Posterior cingulate gyrus (tissue), 11 donors: ENCODE results near the gene RHD.
"Not testable (repeated sequence)": the region's sequence is repeated elsewhere in the genome, so short reads cannot be mapped to it uniquely, and the experiment has no call there.

Experiments used
- DNase-seq, 10 donors: peaks; one replicate each; pipeline versions ENCODE4 v3.0.0 to v3.0.0-alpha.2; 2020 to 2021; ENCODE audit warnings: mixed read lengths in 3 of 10
- intact Hi-C: fragments of 100-400 bp; cut with DNase I; formaldehyde crosslinking; loops from one replicate; pipeline ENCODE4 v1.15.1; 2023

Gene RHD

GRCh38 chr1:25294889-25295826, 22.8 kb downstream of the RHD start:
- DNase-seq, result not testable (repeated sequence)
- intact Hi-C loops, result loop anchor here (10.0 kb wide), 1 partner anchor 50 kb away; the partner anchor contains the start of gene RSRP1

DNA sequence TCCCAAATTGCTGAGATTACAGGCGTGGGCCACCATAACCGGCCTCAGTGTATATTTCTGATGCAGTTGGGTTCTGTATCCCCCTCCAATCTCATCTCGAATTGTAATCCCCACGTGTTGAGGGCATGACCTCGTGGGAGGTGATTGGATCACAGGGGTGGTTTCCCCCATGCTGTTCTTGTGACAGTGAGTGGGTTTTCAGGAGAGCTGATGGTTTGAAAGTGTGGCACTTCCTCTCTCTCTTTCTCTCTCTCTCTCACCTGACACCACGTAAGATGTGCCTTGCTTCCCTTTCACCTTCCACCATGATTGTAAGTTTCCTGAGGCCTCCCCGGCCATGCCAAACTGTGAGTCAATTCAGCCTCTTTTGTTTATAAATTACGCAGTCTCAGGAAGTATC, 24.2 kb downstream of the RHD start:
- intact Hi-C loops, result loop anchor here (10.0 kb wide), 1 partner anchor 52 kb away; the partner anchor contains the start of gene RSRP1

GRCh38 chr1:25300729-25301128, 28.4 kb downstream of the RHD start:
- DNase-seq, intact Hi-C loops: not testable (repeated sequence)

More for the DNA sequence above, 24.2 kb downstream of the RHD start:
- not testable (repeated sequence) for DNase-seq

- intact Hi-C loops, DNase-seq: not testable (repeated sequence)
These were observed 30.0 kb downstream of the RHD start for GRCh38 chr1:25302330-25302729.

DNA sequence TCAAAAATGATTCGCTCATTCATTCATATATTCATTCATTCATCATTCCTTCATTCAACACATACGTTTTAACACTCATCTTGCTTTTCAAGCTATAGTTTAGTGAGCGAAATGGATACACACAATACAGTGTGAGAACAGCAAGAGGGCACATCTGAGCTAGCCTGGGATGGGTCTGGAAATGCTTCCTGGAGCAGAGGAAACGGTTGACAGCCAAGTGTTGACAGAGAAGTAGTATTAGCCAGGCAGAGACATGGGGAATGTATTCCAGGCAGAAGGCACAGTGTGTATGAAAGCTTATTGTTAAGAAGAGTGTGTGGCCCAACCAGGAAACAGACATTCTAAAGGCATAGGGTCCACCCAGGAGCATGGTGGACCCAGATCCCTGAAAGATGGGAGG, 32.6 kb downstream of the RHD start:
- intact Hi-C loops, result not testable (repeated sequence)

GRCh38 chr1:25308168-25308567, 35.9 kb downstream of the RHD start:
- intact Hi-C loops, DNase-seq: not testable (repeated sequence)

More for the DNA sequence above, 32.6 kb downstream of the RHD start:
- not testable (repeated sequence) for DNase-seq

- intact Hi-C loops, DNase-seq: not testable (repeated sequence)
These were observed 36.8 kb downstream of the RHD start for GRCh38 chr1:25309085-25309484.

- intact Hi-C loops, DNase-seq: not testable (repeated sequence)
These were observed 37.2 kb downstream of the RHD start for GRCh38 chr1:25309486-25309885.

GRCh38 chr1:25312806-25313470, 40.6 kb downstream of the RHD start:
- intact Hi-C loops, result not testable (repeated sequence)

GRCh38 chr1:25320314-25320938, 48.1 kb downstream of the RHD start:
- peak in 1 of 10 donors; percentile 30 for DNase-seq
- intact Hi-C loops, result not testable (repeated sequence)

More at GRCh38 chr1:25312806-25313470, 40.6 kb downstream of the RHD start:
- not testable (repeated sequence) for DNase-seq

DNA sequence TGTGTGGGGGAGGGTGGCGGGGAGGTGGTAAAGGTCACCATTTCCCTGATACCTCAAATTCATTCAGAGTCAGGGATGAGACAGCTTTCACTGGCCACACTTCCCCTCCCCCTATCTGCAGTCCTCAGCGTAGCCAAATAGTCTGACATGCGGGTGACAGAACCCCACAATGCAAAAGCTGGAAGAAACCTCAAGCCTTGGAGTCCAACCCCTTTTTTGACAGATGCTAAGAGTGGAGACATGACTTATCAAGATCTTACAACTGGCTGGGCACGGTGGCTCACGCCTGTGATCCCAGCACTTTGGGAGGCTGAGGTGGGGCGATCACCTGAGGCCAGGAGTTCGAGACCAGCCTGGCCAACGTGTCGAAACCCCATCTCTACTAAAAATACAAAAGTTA, 49.8 kb downstream of the RHD start:
- intact Hi-C loops, DNase-seq: not testable (repeated sequence)

GRCh38 chr1:25324407-25324806, 52.1 kb downstream of the RHD start:
- intact Hi-C loops, DNase-seq: not testable (repeated sequence)

DNA sequence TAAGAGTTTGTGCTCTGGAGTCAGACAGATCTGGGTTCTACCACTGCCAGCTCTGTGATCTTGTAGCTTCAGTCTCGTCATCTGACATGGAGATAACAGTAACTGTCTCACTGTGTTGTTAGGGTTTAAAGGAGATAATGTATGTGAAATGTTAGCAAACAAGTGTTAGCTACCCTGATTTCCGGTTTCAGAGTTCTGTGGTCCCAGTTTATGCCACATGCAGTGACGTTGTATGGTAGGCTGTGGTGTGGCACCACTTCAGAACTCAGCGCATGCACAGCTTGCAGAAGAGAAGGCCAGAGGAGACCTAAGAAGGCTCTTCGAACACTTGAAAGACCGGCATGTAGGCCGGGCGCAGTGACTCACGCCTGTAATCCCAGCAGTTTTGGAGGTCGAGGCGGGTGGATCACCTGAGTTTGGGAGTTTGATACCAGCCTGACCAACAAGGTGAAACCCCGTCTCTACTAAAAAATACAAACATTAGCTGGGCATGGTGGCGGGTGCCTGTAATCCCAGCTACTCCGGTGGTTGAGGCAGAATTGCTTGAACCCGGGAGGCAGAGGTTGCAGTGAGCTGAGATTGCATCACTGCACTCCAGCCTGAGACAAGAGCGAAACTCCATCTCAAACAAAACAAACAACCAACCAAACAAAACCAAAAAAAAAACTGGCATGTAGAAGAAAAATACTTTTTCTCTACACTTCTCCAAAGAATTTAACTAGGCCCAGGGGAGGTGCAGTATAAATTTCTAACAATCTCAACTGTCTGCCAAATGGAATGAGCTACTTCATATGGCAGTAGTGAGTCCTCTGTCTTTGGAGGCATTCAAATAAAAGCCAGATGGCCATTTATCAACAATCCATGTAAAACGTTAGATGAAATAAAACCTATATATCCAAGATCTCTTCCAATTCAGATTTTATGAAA, 55.8 kb downstream of the RHD start:
- DNase-seq, intact Hi-C loops: not testable (repeated sequence)

GRCh38 chr1:25328791-25329185, 56.5 kb downstream of the RHD start:
- intact Hi-C loops, DNase-seq: not testable (repeated sequence)

DNA sequence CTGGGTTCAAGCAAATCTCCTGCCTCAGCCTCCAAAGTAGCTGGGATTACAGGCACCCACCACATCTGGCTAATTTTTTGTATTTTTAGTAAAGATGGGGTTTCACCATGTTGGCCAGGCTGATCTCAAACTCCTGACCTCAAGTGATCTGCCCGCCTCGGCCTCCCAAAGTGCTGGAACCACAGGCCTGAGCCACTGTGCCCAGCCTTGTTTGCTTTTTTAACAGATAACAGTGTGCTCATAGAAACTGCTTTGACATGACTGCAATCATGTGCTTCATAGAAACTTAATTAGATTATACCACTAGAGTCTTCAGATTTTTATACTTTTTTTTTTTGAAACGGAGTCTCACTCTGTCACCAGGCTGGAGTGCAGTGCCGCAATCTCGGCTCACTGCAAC, 57.0 kb downstream of the RHD start:
- intact Hi-C loops, DNase-seq: not testable (repeated sequence)

DNA sequence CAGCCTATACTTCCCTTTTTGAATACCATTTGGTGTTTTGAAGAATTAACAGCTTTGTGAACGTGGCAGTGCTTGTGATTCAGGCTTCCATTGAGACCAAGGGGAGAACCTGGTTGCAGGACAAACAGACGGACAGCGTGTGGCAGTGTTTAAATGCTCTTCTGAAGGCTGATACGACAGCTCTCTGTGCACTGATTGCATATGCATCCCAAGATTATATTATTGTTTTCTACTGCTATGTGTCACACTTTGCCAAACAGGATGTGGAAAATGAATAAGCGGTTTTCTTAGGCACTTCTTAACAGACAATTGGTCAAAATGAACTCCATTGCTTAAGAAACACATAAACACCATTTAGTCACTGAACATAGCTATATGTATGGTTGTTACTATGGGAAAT, 57.6 kb downstream of the RHD start:
- intact Hi-C loops, DNase-seq: not testable (repeated sequence)

- peak; percentile 40 to 93 (median 60) for DNase-seq
- intact Hi-C loops, result not testable (repeated sequence)
These were observed 64.6 kb downstream of the RHD start for GRCh38 chr1:25336922-25337354.

- intact Hi-C loops, result not testable (repeated sequence)
- DNase-seq, result peak in 2 of 10 donors; percentile 18 to 84
These were observed 65.3 kb downstream of the RHD start for GRCh38 chr1:25337483-25338187.
